ENCODE measurements around the gene TTC23L. TPM values are rescaled to one million over a fixed set of nuclear protein-coding genes. Genes with fewer than 3 reads are reported as not detected.

TTC23L gene
- total RNA-seq, 1 donor from 2014 or later: not detected

DNA sequence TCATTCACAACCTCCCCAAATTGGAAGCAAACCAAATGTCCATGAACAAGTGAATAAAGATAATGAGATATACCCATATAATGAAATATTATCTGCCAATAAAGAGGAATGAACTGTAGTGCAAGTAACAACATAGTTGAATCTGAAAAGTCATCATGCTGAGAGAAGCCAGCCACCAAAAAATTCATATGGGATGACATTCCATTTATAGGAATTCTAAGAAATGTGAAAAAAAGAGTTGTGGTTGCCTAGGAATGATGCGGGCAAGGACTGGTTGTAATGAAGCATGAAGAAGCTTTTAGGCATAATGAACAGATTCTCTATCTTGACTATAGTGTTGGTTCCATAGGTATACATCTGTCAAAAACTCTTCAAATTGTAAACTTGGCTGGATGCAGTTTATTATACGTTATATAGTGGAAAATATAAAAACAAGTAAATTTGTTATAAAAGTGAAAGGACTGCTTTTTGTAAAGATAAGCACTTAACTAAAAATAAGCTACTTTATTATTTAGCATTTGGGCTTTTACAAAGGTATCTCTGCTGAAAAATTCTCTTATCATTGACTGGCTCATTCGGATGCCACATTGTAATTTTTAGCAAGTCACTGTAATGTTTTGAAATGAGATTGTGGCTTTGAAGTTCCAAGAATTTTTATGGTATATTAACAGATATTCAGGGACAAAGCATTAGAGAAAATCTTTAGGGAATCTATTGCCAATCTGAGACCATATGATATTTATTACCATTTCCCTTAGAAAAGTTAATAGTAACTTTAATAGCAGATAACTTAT, 21.2 kb upstream of the TTC23L start:
- Histone ChIP-seq H3K27me3 (no peaks in the 10 kb centered on the region), H3K27ac (no peak overlapping the region), H3K36me3 (peaks cover 17% of the 10 kb centered on the region in 2 donors), H3K4me1 (no peaks in the 10 kb centered on the region), H3K4me3 (no peak overlapping the region), H3K9me3 (no peaks in the 10 kb centered on the region)
- TF ChIP-seq, protein P1, sequence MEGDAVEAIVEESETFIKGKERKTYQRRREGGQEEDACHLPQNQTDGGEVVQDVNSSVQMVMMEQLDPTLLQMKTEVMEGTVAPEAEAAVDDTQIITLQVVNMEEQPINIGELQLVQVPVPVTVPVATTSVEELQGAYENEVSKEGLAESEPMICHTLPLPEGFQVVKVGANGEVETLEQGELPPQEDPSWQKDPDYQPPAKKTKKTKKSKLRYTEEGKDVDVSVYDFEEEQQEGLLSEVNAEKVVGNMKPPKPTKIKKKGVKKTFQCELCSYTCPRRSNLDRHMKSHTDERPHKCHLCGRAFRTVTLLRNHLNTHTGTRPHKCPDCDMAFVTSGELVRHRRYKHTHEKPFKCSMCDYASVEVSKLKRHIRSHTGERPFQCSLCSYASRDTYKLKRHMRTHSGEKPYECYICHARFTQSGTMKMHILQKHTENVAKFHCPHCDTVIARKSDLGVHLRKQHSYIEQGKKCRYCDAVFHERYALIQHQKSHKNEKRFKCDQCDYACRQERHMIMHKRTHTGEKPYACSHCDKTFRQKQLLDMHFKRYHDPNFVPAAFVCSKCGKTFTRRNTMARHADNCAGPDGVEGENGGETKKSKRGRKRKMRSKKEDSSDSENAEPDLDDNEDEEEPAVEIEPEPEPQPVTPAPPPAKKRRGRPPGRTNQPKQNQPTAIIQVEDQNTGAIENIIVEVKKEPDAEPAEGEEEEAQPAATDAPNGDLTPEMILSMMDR (IDR thresholded peaks at IDR 0.05): no peak
- intact Hi-C loops (cut with DNase I): no loop called here
- no peak for DNase-seq (ENCODE audit: low spot score in 2 of 2)

DNA sequence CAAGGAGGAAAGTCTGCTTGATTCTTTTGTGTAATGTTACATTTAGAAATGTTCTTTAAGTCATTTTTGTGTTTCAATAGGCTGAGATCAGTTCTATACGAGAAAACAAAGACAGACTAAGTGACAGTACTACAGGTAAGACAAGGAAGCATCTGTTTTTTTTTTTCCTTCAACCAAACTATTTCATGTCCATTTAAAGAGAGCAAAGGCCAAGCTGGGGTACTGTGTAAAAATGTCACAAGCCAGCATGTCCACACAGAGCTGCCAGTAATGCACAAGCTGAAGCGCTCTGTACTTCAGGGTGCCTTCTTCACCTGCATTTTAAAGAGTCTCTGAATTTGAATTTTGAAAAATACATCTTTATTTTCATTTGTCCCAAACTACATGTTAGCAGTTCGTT, 20.2 kb upstream of the TTC23L start:
- no peak for DNase-seq (ENCODE audit: low spot score in 2 of 2)
- H3K27ac ChIP-seq: no peak overlapping the region
- H3K9me3 ChIP-seq: no peaks in the 10 kb centered on the region
- H3K4me3 ChIP-seq: no peak overlapping the region
- intact Hi-C loops (cut with DNase I): no loop called here
- no peaks in the 10 kb centered on the region for H3K4me1 ChIP-seq
- peaks cover 19 to 26% of the 10 kb centered on the region in 2 donors for H3K36me3 ChIP-seq
- TF ChIP-seq, protein P1 (IDR thresholded peaks at IDR 0.05): no peak
- no peaks in the 10 kb centered on the region for H3K27me3 ChIP-seq

DNA sequence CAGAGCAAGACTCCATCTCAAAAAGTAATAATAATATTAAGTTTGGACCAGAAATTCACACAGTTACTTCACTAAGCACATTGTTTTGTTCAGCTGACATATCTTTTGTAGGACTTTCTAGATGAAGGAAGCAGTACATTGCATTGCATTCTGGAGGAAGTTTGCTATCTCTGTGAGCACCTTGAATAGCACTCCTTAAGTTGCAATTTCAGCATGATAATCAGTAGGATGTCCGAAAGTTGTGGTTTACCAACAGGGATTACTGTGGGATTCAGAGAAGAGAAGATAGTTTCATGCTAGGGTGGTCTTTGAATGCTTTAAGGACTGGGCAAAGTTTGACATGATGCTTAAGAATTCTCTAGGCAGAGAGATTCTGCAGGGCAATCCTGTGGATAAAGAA, 18.4 kb upstream of the TTC23L start:
- intact Hi-C loops (cut with DNase I): no loop called here
- H3K36me3 ChIP-seq: peaks cover 16 to 20% of the 10 kb centered on the region in 2 donors
- TF ChIP-seq, protein P1 (IDR thresholded peaks at IDR 0.05): no peak

DNA sequence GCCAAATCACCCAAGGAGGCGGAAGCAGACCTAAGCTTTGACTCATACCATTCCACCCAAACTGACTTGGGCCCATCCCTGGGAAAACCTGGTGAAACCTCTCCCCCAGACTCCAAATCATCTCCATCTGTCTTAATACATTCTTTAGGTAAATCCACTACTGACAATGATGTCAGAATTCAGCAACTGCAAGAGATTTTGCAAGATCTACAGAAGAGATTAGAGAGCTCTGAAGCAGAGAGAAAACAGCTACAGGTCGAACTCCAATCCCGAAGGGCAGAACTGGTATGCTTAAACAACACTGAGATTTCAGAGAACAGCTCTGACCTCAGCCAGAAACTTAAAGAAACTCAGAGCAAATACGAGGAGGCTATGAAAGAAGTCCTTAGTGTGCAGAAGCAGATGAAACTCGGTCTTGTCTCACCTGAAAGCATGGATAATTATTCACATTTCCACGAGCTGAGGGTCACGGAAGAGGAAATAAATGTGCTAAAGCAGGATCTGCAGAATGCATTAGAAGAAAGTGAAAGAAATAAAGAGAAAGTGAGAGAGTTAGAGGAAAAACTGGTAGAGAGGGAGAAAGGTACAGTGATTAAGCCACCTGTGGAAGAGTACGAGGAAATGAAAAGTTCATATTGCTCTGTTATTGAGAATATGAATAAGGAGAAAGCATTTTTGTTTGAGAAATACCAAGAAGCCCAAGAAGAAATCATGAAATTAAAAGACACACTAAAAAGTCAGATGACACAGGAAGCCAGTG, 15.8 kb upstream of the TTC23L start:
- Histone ChIP-seq H3K36me3 (peaks cover 23 to 40% of the 10 kb centered on the region in 2 donors), H3K9me3 (no peaks in the 10 kb centered on the region), H3K4me1 (no peaks in the 10 kb centered on the region), H3K4me3 (no peak overlapping the region), H3K27ac (no peak overlapping the region), H3K27me3 (no peaks in the 10 kb centered on the region)
- intact Hi-C loops (cut with DNase I): no loop called here
- no peak for DNase-seq (ENCODE audit: low spot score in 2 of 2)
- TF ChIP-seq, protein P1 (IDR thresholded peaks at IDR 0.05): no peak

More for the DNA sequence above, 18.4 kb upstream of the TTC23L start:
- no peak overlapping the region for H3K27ac ChIP-seq
- no peaks in the 10 kb centered on the region for H3K27me3 ChIP-seq
- DNase-seq (ENCODE audit: low spot score in 2 of 2): no peak
- no peak overlapping the region for H3K4me3 ChIP-seq
- no peaks in the 10 kb centered on the region for H3K9me3 ChIP-seq
- H3K4me1 ChIP-seq: no peaks in the 10 kb centered on the region

DNA sequence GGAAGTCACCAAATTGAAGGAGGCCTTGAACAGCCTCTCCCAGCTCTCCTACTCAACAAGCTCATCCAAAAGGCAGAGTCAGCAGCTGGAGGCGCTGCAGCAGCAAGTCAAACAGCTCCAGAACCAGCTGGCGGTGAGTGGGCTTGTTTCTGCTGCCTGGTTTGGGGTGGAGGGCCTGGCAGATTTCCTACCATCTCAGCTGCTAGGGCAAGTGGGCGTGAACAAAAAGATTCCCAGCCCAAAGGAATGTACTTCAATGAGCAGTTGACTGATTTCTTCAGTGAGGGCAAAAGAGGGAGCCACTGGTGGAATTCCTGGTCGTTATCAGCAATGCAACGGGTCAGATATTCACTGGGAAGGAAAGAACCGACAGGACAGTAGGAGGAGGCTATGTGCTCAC, 12.6 kb upstream of the TTC23L start:
- Histone ChIP-seq H3K4me3 (no peak overlapping the region), H3K4me1 (peaks cover 0 to 10% of the 10 kb centered on the region in 2 donors), H3K9me3 (no peaks in the 10 kb centered on the region), H3K36me3 (peaks cover 36 to 64% of the 10 kb centered on the region in 2 donors), H3K27me3 (no peaks in the 10 kb centered on the region), H3K27ac (no peak overlapping the region)
- no peak for DNase-seq (ENCODE audit: low spot score in 2 of 2)
- TF ChIP-seq, protein P1 (IDR thresholded peaks at IDR 0.05): no peak
- intact Hi-C loops (cut with DNase I): no loop called here
